ENCODE measurements around the gene XAGE5.
"Not testable (repeated sequence)": the region's sequence is repeated elsewhere in the genome, so short reads cannot be mapped to it uniquely, and the experiment has no call there.

Gene XAGE5

GRCh38 chrX:52811065-52811625 lies at the start of gene XAGE5:
XAGE5 (plus strand) TSS chrX:52811287; CDS start chrX:52812567, 1,280 bp downstream.
- no peak for DNase-seq

GRCh38 chrX:52765983-52766382 lies 45.1 kb upstream of the XAGE5 start:
- DNase-seq, result not testable (repeated sequence)

- DNase-seq, result not testable (repeated sequence)
Measured at GRCh38 chrX:52773504-52773903, 37.6 kb upstream of the XAGE5 start.

DNA sequence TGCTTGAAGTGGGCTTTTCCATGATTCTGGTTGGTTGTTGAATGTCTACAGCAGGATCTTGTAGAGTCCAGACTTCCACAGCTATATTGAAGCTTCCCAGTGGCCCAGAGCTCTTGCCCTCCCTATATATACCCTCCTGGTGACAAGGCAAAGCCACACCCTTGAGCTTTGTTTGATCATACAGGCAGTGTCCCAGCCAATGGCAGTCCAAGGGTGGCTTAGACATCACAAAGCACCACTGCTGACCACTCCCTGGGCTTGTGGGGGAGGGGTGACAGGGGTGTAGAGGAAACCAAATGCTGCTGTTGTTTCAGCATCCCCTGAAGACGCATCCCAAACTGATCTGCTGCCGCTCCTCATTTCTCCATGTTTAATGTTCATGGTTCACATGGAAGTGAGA lies 13.8 kb upstream of the XAGE5 start, which contains the start of gene SPANXN5:
SPANXN5 (minus strand) TSS at position 101 of the 400 bp plus-strand sequence; CDS start at position 22, 79 bp downstream.
- not testable (repeated sequence) for DNase-seq

- not testable (repeated sequence) for DNase-seq
Measured at GRCh38 chrX:52804876-52805275, 6.2 kb upstream of the XAGE5 start.

GRCh38 chrX:52819788-52820187 lies 8.7 kb downstream of the XAGE5 start:
- no peak for DNase-seq

DNA sequence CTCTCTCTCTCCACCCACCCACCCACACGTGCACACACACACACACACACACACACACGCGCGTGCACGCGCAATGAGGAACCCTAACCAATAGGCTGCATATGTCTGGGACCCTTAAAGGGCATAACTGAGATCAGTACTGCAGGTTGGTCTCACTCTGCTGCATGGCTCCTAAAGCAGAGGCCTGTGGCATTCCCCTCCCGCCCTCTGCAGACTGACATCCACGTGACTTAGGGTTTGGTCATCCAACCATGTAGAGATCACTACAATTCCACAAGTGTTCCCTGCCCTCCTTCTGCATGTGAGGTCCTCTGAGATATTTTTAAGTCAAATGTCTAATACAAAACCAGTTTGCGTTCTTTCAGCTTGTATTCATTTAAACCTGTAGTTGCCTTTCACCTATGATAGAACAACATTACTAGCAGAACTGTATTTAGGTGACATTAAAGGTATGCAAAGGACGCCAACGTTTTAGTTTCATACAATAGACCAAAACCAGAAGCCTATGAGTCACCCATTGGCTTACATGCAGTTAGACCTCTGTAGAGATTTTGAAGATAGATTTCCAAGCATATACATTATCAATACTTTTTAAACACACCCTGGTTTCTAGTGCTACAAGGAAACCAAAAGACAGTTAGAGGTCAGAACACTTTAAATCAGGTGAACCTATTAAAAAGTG lies 10.1 kb downstream of the XAGE5 start:
- no peak for DNase-seq

GRCh38 chrX:52824608-52825007 lies 13.5 kb downstream of the XAGE5 start:
- DNase-seq, result no peak

- no peak for DNase-seq
Measured at GRCh38 chrX:52830551-52830950, 19.5 kb downstream of the XAGE5 start.

DNA sequence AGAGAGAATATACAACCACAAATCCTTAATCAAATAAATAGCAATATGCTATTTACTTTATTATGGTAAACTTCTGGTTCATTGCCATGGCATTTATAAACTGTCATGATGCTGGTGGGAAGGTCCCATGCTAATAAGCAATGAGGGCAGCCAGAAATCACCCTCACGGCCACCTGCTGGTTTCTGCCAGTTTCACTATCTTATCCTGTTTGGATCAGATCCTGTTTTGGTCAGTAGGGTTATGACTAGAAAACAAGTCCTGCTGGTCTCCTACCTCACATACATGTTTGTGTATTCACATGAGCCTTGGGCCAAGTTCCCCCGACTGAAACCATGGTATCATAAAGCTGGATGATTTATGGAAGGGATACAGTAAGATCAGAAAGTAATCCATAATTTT lies 28.1 kb downstream of the XAGE5 start:
- no peak for DNase-seq

GRCh38 chrX:52843619-52844018 lies 32.5 kb downstream of the XAGE5 start:
- DNase-seq, result not testable (repeated sequence)

DNA sequence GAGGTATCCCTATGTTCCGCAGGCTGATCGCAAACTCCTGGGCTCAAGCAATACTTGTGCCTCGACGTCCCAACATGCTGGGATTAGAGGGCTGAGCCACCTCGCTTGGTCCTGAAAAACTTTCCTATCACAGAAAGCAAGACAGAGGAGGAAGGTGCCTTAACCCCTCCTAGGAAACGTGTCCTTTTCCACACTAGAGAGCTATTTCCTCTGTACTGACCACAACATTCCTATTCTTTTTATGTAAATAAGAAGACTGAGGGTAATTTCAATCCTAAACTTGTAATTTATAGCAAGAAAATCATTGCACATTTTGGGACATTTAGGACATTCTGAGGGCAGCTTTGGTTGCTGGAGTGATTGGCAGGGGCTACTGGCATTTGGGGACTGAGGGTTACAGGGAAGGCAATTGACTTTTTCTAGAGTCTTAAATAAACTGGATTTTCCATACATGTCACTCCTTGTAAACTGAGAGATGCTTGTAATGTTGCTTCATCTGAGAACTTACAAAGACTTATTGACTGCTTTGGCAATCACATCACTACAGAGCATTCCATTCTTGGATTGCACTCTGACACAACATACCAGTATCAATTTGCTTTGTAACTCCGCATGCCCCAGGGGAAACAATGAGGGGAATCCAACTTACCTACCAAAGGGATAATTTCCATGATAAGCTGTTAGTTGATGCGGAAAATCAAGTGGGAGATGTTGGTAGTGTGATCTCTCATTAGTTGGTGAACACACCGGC lies 41.2 kb downstream of the XAGE5 start:
- DNase-seq, result no peak

DNA sequence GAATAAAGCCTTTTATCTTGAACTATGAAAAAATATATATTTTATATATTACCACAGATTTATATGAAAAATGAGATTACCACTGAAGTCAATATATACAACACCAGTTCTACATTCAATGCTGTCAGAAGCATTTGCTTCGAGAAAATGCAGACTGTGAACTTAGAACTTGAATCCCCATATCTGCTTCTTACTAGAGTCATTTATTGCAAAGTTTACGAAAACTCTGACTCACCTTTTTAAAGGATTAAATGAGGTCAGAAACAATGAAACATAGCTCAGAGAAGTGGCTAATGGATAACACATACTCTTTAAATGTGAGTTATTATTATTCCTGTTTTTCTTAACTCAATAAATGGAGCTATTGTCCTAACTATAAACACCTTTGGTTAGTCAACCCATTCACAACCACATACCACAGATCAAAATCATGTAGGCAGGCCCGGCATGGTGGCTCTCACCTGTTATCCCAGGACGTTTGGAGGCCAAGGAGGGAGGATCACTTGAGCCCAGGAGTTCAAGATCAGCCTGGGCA lies 46.0 kb downstream of the XAGE5 start:
- not testable (repeated sequence) for DNase-seq

- no peak for DNase-seq
Measured at GRCh38 chrX:52865343-52865998, 54.4 kb downstream of the XAGE5 start.
